GM03348 (cell line): ENCODE data around the gene SEC16A.
A peak's percentile ranks its signal among the peaks of the same experiment; 100 is the strongest.

Experiments
- DNase-seq: peaks from one replicate; pipeline ENCODE4 v3.0.0; 2012; ENCODE audit warnings: low spot score

Gene SEC16A

GRCh38 chr9:136399176-136400037, 83.4 kb downstream of the SEC16A start:
- DNase-seq = peak; percentile 69

- DNase-seq = no peak
Observed at GRCh38 chr9:136398286-136398685, 84.6 kb downstream of the SEC16A start.

GRCh38 chr9:136397643-136398042, 85.2 kb downstream of the SEC16A start:
- no peak for DNase-seq

- no peak for DNase-seq
Observed at GRCh38 chr9:136396219-136396515, 86.7 kb downstream of the SEC16A start.

- no peak for DNase-seq
Observed at GRCh38 chr9:136395345-136396218, 87.3 kb downstream of the SEC16A start.

- no peak for DNase-seq
Observed at GRCh38 chr9:136395020-136395340, 87.9 kb downstream of the SEC16A start.

GRCh38 chr9:136394312-136395019, 88.4 kb downstream of the SEC16A start:
- no peak for DNase-seq

GRCh38 chr9:136393531-136393930, 89.3 kb downstream of the SEC16A start:
- DNase-seq = no peak

- DNase-seq = no peak
Observed at GRCh38 chr9:136392538-136393449, 90.0 kb downstream of the SEC16A start.

- no peak for DNase-seq
Observed at GRCh38 chr9:136391737-136392537, 90.9 kb downstream of the SEC16A start.
